ENCODE measurements around the gene GTF2F1. TPM values are rescaled to one million over a fixed set of nuclear protein-coding genes. Genes with fewer than 3 reads are reported as not detected.

Gene GTF2F1
- total and polyA plus RNA-seq, 9 of the 15 experiments (the other 6 are each of a cell fraction or from before 2014, with no cell fraction given): 4.7 to 75.4 (median 68.4) TPM

DNA sequence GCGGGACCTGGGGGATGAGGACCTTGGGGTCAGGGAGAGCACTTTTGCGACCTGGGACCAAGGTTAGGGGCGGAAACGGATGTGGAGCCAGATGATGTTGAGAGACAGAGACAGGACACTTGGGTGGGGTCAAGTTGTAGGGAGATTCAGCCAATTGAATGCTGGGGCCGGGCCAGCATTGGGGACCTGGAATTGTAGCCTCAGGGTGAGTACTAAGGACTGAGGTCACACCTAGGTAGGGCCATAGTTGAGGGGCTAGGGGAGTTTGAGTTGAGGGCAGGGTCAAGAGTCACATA lies 19.2 kb downstream of the GTF2F1 start (continued):
- TF ChIP-seq E4F1 (CRISPR knock-in tag; IDR thresholded peaks at IDR 0.05; ENCODE audit: borderline replicate concordance) (no peak), GATAD2A (IDR thresholded peaks at IDR 0.05) (no peak), FOXK2 (conservative IDR thresholded peaks at IDR 0.05 in 1 of 2, IDR thresholded peaks at IDR 0.05 in 1 of 2; ENCODE audit: low read depth in 2 of 2) (no peak), ZKSCAN3 (CRISPR knock-in tag; IDR thresholded peaks at IDR 0.05) (no peak), NR2C1 (IDR thresholded peaks at IDR 0.05) (peak; percentile 66), NR2C1 (tag; IDR thresholded peaks at IDR 0.05) (0 out of 2 replicates have a peak, but pooled peaks have one; percentile 31), NCOA4 (IDR thresholded peaks at IDR 0.05; ENCODE audit: partially characterized antibody) (no peak), POLR2G (IDR thresholded peaks at IDR 0.05; ENCODE audit: low read depth, low read length) (no peak), POLR2A (conservative IDR thresholded peaks at IDR 0.05) (peak; percentile 45; the same call in 1 of the 2 replicates), ZBTB7A (IDR thresholded peaks at IDR 0.05; ENCODE audit: borderline replicate concordance, control insufficient read depth, low read depth, low read length) (peak; percentile 46; the same call in 1 of the 2 replicates), POLR2H (tag; IDR thresholded peaks at IDR 0.05; ENCODE audit: low read depth) (no peak), ZFPM2 (CRISPR knock-in tag; IDR thresholded peaks at IDR 0.05) (no peak), MCM5 (IDR thresholded peaks at IDR 0.05; ENCODE audit: low read depth) (no peak)
- TF ChIP-seq, protein P1, sequence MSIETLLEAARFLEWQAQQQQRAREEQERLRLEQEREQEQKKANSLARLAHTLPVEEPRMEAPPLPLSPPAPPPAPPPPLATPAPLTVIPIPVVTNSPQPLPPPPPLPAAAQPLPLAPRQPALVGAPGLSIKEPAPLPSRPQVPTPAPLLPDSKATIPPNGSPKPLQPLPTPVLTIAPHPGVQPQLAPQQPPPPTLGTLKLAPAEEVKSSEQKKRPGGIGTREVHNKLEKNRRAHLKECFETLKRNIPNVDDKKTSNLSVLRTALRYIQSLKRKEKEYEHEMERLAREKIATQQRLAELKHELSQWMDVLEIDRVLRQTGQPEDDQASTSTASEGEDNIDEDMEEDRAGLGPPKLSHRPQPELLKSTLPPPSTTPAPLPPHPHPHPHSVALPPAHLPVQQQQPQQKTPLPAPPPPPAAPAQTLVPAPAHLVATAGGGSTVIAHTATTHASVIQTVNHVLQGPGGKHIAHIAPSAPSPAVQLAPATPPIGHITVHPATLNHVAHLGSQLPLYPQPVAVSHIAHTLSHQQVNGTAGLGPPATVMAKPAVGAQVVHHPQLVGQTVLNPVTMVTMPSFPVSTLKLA (conservative IDR thresholded peaks at IDR 0.05): no peak
- TF ChIP-seq, protein P2, sequence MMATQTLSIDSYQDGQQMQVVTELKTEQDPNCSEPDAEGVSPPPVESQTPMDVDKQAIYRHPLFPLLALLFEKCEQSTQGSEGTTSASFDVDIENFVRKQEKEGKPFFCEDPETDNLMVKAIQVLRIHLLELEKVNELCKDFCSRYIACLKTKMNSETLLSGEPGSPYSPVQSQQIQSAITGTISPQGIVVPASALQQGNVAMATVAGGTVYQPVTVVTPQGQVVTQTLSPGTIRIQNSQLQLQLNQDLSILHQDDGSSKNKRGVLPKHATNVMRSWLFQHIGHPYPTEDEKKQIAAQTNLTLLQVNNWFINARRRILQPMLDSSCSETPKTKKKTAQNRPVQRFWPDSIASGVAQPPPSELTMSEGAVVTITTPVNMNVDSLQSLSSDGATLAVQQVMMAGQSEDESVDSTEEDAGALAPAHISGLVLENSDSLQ (IDR thresholded peaks at IDR 0.05): peak; percentile 70
- TF ChIP-seq, protein P3, sequence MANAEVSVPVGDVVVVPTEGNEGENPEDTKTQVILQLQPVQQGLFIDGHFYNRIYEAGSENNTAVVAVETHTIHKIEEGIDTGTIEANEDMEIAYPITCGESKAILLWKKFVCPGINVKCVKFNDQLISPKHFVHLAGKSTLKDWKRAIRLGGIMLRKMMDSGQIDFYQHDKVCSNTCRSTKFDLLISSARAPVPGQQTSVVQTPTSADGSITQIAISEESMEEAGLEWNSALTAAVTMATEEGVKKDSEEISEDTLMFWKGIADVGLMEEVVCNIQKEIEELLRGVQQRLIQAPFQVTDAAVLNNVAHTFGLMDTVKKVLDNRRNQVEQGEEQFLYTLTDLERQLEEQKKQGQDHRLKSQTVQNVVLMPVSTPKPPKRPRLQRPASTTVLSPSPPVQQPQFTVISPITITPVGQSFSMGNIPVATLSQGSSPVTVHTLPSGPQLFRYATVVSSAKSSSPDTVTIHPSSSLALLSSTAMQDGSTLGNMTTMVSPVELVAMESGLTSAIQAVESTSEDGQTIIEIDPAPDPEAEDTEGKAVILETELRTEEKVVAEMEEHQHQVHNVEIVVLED (CRISPR knock-in tag; IDR thresholded peaks at IDR 0.05): no peak

All from K562 (cell line).